Hindlimb muscle (tissue), 1 donor: Measurements from ENCODE around the gene KRT14. TPM values are rescaled to one million over a fixed set of nuclear protein-coding genes. Genes with fewer than 3 reads are reported as not detected.
A peak's percentile ranks its signal among the peaks of the same experiment; 100 is the strongest.
"Not testable (repeated sequence)": the region's sequence is repeated elsewhere in the genome, so short reads cannot be mapped to it uniquely, and the experiment has no call there.

ENCODE experiments used
- DNase-seq: peaks from one replicate; pipeline ENCODE4 v3.0.0-alpha.2; 2013
- polyA plus RNA-seq: library from polyadenylated mRNA; unstranded; fragments of 120-200 nt; gene quantifications from one replicate; pipeline ENCODE4 v1.2.1, GENCODE V29; 2013; ENCODE audit not compliant: insufficient read length

Gene KRT14
- polyA plus RNA-seq, 1 donor: 2.5 TPM

DNA sequence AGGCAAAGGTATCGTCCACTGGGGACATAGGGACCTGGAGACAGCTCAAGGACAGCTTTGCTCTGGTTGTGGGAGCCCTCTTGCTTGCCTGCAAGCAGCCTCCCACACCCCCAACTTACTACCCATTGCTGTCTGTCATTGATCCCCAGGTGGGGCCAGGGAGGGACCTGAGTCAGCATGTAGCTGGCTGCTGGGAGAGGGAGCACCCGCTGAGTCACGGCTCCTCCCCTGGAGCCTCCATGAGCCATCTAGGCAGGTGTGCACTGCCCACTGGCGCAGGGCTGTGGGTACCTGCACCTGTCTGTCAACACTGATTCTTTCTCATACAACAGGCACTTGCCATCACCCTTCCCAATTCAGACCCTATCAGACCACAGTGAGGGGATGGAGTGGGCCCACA, 10.0 kb downstream of the KRT14 start:
- not testable (repeated sequence) for DNase-seq

DNA sequence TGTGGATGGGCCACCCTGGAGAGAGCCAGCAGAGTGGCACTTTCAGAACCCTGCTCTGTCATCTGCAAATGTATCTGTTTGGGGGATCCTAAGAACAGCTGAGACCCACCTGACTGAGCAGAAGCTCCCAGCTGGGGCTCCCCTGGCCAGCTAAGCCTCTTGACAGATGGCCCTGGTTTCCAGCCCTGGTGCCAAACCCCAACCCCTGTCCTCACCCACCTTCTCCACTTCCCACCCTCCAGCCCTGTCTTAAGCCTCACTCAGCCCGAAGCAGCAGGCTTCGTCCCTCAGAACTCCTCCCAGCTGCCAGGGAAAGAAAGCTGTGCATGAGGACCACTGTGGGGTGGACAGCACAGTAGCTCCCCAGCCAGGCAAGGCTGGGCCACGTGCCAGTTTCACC, 11.4 kb downstream of the KRT14 start:
- DNase-seq: no peak

DNA sequence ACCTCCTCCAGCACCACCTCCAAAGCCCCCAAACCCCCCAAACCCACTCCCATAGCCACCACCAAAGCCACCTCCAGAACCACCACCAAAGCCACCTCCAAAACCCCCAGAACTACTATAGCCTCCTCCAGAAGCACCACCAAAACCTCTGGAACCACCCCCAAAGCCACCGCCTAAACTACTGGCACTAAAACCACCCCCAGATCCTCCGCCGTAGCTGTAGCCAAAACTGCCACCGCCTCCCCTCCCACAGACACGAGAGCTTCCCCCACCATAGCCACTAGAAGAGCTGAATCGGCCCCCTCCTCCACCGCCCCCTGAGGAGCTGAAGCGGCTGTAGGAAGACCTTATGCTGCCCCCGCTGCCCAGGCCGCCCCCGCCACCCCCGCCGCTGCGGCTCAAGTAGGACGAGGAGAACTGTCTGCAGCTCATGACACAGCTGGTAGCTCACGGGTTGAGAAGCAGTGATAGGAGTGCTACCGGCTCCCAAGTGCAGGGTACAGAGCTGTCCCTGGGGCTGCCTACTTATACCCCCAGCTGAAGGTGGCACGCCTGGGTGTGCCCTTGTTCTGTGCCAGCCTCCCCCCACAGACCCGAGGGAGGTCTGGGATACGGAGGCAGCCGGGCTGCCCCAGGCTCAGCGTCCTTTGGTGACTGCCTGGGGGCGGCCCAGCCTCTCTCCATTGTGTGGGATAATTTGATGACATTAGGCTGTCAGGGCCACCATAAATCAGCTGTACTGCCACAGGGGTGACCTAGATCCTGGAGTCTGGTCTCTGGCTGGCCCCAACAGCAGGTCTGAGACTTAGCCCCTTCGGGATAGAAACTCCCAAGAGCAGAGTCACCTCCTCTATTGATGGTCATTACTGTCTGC, 14.9 kb downstream of the KRT14 start, which contains the start of gene KRT9:
Gene KRT9, minus strand, starts transcription at position 499 of the 874 bp plus-strand sequence. Its CDS starts 67 bp downstream, at position 432.
- no peak for DNase-seq

DNA sequence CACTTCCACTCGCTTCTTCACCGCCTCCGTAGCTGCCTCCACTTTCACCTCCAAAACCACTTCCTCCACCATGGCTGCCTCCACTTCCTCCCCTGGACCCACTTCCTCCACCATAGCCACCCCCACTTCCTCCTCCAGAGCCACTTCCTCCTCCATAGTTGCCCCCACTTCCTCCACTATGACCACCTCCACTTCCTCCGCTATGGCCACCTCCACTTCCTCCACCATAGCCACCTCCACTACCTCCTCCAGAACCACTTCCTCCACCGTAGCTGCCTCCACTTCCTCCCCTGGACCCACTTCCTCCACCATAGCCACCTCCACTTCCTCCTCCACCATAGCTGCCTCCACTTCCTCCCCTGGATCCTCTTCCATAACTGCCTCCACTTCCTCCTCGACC, 19.4 kb downstream of the KRT14 start:
- no peak for DNase-seq

DNA sequence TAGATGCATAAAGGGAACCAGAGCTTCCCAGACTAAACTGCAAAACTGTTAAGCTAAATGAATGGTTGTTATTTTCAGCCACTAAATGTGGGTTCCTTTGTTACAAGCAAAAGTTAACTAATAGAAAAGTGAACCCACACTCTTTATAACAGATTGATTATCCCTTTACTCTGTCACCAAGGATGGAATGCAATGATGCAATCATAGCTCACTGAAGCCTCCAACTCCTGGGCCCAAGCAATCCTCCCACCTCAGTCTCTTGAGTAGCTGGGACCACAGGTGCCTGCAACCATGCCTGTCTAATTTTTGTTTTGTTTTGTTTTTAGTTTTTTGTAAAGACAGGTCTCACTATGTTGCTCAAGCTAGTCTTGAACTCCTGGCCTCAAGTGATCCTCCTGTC, 21.4 kb downstream of the KRT14 start:
- no peak for DNase-seq

DNA sequence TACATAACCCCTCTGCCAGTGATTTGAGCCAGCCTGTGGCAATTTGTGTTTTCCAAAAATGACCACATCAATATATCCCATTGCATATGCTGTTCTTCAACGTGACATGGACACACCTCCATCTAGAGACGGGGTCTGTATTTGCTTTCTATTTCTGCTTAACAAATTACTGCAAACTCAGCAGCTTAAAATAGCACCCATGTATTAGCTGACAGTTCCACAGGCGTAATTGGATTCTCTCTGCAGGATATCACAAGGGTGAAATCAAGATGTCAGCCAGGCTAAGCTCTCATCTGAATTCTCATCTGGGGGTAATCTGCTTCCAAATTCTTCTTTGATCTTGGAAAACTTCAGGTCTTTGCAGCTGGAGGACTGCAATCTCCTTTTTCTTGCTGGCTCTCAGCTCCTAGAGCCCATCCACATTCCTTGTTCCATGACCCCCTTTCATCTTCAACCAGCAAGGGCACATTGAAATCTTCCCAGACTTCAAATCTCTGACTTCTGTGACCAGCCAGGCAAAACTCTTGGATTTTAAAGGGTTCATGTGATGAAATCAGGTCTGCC, 23.0 kb downstream of the KRT14 start:
- no peak for DNase-seq

DNA sequence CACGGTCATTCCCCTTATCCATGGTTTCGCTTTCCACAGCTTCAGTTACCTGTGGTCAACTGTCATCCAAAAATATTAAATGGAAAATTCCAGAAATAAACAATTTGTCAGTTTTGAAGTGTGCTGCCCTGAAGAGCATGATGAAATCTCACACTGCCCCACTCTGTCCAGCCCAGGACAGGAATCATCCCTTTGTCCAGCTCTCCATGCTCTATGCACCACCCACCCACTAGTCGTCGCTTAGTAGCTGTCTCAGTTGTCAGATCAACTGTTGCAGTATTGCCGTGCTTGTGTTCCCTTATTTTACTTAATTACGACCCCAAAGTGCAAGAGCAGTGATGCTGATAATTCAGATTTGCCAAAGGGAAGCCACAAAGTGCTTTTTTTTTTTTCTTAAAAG, 25.1 kb downstream of the KRT14 start:
- no peak for DNase-seq

DNA sequence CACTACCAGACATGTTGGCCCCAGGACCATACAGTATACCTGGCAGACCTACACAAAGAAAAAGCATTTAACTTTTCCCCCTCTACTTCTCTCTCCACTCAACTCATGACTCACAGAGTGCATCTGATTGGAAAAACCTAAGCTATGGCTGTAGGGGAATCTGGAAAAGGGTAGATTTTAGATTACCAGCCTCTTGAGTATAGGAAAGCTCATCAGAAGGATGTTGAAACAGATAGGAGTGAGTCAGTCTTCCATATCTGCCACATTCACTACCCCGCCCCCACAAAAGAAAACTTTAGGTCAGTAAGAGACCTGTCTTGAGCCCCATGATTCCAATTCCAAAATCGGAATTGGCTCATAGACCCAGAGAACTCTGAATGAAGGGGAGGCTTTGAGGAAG, 27.1 kb downstream of the KRT14 start:
- no peak for DNase-seq

DNA sequence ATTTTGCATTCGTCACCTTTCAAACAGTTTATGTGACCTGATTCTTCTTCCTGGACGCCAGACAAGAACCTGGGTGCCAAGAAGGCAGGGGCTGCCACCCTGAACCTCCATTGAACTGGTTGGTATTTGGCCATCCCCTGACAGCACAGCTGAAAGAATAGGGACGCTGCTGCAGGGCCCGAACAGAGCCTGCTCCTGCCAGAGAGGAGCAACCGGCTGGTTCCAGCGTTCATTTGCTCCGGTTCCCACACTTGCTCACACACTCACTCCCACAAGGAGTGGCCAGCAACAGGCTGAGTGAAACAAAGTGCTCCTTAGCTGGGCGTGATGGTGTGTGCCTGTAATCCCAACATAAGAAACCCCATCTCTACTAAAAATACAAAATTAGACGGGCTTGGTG, 29.8 kb downstream of the KRT14 start:
- DNase-seq: no peak

DNA sequence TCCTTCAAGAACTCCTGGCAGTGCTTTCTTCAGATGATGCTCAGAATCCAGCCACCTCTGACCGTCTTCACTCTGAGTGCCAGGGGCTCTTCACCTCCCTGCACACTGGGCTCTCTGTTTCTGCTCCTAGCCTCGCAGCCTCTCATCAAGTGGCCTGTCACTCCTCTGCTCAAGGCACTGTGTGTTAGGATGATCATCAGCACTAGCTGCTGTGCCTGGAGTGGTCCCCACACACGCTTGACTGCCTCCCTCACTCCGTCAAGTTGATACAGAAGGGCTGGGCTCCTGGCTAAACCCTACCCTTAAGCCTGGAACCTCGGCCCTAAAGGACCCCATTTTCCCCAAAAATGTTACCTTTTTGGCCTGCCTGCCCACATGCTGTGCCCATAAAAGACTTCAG, 30.4 kb downstream of the KRT14 start:
- DNase-seq: no peak

DNA sequence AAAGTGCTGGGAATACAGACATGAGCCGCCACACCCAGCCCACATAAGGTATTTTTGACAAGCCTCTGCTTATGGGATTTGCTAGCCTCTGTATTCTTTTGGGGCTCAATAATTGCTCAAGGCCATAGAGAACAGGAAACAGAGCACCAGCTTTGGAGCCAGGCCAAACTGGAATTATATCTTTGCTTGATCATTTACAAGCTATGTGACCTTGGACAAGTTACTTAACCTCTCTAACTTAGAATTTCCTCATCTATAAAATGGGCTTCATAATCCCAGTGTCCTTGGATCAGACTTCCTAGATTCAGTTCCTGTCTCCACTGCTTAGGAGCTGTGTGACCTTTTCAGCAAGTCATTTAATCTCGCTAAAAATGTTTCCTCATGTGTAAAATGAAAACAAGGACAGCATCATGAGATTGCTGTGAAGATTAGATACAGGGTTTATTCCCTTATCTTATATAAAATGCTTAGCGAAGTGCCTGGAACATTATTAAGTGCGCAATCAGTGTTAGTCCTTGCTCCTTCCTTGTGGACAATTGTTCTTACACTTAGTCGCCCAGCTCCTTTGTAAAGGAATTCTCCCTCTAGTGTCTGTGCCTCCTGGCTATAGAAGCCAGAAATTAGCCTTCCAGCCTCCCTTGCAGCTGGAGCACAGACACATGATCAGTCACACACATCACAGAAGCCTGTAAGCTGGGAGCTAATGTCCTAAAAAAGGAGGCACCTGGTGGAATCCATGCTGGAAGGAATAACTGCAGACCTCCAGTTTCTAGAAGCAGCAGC, 31.4 kb downstream of the KRT14 start:
- DNase-seq: no peak

DNA sequence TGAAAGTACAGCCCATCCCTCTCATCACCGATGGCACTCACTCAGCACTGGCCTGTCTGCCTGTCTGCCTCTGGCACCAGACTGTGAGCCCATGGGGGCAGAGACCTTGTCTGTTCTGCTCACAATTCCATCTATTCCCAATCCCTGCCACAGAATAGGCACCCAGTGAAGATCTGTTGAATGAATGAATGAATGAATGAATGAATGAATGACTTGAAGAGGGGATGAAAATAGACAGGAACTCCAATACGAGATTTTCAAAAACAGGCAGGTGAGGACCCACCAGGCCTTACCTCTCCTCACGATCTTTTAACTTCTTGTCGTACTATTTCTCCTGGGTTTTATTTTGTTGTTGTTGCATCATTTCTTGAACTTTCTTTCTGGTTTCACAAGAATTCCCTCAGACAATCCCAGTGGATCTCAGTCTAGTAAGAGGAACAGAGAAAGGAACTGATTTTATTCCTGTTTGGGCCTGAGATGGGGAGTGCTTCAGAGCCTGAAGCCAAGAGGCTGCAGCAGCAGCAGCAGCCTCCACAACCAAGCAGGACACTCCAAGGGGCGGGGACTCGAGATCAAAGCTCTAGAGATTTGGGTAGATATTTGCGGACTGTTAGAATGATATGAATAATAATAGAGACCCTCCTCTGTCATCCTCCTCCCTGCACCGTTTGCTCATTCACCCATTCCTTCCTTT, 32.6 kb downstream of the KRT14 start:
- DNase-seq: no peak

DNA sequence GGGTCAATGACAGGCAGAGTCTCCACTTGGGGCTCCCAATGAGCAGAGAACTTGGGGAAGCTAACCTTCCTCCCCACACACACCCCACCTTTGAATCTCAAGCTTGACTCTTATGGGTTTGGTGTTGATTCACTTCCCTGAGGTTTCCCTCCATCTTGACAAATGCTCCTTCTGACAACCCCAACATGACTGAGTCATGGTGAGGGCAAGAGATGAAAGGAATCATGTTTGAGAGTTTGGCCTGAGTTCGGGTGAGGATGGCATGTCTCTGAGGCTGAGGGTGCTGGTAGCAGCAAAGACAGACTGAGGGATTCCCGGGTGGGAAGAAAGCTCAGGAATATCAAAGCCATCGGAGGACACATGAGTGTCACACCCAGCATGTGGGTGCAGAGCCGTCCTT, 33.5 kb downstream of the KRT14 start:
- no peak for DNase-seq

DNA sequence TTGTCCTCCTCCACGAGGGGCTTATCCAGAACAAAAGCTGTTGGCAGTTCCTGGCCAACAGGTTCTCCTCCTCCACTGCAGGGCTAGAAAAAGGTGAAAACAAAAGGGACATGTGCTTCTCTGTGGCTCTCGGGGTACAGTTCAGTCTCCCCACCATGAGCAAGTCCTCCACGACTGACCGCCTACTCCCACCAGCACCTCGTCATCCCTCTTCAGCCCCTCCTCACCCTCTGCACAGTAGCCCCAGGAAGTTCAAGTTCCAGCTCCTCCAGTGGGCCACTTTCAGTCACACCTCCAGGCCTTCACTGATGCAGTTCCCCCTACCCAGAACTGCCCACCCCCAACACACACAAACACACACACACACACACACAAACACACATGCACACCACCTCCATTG, 34.2 kb downstream of the KRT14 start:
- DNase-seq: no peak

DNA sequence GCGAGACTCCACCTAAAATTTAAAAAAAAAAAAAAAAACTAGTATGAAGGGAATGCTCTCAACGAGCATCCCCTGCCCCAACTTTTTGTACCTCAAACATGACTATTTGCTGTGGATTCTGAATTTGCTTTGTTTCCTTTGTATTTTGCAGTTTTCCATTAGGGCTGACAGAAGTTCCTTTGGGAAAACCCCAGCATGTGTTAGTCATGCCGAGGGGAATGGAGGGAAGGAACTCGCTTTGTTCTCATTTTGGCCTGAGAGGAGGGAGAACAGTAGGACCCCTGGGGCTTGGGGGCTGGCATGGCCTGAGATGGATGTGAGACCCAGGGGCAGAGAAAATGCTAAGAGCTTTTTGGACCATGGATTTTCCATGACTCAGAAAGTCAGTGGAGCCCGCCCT, 35.3 kb downstream of the KRT14 start:
- DNase-seq: no peak

DNA sequence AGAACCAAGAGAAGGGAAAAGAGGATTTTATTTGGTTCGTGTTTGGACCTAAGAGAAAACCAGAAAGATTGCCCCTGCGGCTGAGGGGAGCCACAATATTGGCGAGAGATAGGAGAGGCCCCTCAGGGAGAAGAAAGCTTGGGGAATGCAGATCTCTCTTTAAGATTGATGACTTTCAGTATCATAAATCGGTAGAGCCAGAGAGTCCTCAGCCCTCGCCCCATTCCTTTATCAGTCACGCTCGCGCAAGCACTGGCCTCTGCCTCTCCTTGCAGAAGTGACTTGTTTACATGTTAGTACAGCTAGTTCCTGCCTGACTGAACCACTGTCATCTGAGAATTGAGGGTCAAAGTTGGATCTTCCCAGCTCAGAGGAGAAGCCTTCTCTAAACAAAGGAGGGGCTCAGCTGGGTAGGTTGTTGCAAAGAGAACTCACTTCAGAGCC, 37.1 kb downstream of the KRT14 start:
- DNase-seq: no peak

DNA sequence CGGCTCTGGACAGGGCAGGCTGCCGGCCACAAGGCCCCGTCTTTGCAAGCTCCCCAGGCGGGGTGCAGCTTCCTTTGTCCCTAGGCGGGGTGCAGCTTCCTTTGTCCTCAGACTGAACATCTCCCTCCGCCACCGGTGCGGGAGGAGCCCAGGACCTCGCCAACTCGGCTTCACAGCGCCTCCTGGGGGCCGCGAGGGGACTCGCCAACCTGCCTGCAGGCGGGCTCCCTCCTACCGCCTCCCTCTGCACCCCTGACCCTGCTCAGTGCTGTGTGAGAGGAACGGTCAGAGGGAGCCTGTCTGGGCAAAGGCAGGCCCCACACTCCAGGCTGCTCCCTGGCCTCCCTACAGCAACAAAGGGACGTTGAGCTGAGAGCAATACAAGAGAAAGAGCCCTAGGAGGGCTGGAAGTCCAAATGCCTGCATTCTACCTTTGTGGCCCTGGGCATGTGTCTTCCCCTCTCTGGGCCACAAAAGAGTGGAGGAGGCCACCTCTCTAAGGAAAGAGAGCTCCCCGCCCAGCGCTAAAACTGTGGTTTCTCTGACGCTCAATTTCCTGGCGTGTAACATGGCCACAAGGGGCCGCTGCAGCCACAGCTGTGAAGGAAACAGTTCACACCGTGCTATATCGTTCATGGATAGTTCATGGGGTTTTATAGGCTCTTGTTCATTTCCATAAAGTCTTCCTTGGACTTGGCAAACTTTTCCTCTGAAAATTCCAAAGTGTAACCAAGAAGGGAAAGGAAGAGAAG, 37.7 kb downstream of the KRT14 start:
- DNase-seq: peak; percentile 78

DNA sequence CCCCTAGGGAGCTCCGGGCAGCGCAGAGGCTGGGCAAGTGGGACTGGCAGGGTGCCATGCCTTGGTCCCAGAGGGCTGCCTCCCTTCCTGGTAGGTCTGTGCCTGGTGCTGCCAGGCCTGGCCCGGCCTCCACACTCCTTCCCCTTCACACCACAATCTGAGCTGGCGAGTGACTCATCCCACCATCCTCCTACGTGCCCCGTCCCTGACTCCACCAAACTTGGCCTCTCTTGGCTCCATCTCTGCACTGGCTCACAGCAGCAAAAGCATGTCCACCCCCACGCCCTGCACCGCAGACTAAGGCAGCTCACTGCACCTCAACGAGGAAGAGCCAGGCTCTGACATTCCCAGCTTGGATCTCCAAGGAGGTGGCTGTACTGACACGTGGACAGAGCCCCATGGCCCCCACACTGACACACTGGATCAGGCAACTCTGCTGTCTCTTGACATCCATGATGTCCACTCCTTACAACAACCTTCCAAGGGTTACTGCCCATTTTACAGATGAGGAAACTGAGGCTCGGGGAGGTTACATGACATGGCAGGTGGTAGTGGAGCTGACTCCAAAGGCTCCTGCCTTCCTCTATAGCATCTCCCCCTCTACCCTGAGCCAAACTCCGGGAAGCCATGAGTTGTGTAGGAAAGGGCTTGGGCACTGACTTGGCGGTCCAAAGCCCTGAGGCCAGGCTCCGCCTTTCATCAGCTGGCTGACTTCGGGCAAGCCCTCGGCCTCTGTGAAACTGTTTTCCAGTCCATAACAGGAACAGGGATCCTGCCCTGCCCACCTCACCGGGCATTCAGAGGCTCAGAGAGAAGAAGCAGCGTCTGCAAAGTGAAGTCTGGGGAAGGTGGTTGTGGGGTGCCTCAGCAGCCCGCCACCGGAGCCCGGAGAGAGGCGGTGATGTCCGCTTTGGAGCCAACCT, 38.5 kb downstream of the KRT14 start:
- no peak for DNase-seq

DNA sequence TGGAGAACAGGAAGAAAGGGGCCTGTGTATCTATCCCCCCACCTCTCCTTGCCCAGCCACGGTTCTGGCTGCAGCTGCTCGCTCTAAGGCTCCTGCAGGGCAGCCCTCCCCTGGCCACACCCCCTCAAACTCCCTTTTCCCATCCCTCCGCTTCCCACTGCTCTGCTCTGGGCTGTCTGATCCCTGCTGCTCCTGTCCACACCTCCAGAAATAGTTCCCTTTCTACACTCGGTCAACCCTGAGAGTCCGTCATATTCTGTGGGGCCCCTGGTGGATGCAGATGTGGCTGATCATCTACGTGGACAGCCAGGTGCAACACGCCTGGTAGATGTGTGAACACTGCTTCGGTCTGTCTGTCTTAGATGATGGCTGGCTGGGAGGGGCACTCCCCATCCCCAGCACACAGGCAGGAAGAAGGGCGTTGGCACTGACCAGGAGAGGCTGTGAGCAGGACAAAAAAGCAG, 39.3 kb downstream of the KRT14 start:
- no peak for DNase-seq

DNA sequence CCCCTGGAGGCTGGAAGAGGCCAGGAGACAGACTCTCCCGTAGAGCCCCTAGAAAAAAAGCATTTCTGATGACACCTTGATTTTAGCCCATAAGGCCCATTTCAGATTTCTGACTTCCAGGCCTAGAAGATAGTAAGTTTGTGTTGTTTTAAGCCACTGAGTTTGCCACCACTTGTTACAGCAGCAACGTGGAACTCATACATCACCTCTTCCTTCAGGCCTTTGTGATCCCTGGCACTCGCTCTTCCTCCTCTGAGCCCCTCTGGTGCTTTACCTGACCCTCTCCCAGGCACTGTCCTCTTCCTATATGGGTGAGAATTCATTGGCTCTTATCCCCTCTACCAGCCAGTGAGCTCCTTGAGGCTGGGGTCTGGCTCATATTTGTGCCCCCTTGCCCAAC, 39.9 kb downstream of the KRT14 start:
- DNase-seq: no peak
